NCI-H510A (cell line): ENCODE results near the gene STRA6.

Experiments used
- DNase-seq: peaks from one replicate; lab custom pipeline; 2025; lab: John Stamatoyannopoulos, UW

The STRA6 gene

DNA sequence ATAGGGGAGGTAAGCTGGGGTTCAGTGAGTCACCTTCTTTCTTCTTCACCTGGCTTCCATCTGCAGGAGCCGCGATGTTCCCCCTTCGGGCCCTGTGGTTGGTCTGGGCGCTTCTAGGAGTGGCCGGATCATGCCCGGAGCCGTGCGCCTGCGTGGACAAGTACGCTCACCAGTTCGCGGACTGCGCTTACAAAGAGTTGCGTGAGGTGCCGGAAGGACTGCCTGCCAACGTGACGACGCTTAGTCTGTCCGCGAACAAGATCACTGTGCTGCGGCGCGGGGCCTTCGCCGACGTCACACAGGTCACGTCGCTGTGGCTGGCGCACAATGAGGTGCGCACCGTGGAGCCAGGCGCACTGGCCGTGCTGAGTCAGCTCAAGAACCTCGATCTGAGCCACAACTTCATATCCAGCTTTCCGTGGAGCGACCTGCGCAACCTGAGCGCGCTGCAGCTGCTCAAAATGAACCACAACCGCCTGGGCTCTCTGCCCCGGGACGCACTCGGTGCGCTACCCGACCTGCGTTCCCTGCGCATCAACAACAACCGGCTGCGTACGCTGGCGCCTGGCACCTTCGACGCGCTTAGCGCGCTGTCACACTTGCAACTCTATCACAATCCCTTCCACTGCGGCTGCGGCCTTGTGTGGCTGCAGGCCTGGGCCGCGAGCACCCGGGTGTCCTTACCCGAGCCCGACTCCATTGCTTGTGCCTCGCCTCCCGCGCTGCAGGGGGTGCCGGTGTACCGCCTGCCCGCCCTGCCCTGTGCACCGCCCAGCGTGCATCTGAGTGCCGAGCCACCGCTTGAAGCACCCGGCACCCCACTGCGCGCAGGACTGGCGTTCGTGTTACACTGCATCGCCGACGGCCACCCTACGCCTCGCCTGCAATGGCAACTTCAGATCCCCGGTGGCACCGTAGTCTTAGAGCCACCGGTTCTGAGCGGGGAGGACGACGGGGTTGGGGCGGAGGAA is 69.6 kb downstream of the STRA6 start:
- DNase-seq: no peak

- no peak for DNase-seq
These were observed 70.8 kb downstream of the STRA6 start for GRCh38 chr15:74131628-74132413.

DNA sequence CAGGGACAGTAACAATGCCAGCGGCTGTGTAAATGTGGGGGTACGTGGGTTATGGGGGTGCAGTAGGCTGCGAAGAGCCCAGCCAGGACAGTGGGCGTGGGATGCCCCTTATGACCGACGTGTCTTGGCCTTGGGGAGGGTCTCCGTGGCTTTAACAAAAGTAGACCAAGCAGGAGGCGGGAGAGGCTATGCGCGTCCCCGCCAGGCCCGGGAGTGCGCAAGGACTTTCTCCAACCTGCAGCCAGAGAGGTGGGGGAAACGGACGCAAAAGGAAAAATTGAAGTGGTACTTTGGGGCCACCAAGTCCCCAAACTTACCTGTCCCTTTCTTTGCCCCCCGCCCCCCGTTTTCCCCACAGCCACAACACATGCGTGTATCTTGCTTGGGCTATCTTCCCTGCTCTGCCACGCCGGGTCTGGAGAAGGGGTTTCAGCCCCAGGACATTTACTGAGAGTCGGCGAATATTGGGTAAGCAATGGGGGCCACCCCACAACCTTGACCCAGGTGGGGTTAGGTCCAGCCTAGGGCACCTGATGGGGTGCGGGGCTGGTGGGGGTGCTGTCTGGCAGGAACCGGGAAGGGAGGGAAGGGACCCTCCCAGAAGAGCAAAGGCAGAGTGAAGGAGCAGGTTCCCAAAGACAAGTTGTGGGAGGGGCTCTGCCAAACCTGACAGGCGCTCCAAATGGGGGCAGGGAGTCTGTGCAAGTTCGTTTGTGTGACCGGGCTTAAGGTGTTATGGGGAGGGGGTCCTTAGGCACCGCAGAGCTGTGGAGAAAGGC is 71.5 kb downstream of the STRA6 start:
- no peak for DNase-seq

DNA sequence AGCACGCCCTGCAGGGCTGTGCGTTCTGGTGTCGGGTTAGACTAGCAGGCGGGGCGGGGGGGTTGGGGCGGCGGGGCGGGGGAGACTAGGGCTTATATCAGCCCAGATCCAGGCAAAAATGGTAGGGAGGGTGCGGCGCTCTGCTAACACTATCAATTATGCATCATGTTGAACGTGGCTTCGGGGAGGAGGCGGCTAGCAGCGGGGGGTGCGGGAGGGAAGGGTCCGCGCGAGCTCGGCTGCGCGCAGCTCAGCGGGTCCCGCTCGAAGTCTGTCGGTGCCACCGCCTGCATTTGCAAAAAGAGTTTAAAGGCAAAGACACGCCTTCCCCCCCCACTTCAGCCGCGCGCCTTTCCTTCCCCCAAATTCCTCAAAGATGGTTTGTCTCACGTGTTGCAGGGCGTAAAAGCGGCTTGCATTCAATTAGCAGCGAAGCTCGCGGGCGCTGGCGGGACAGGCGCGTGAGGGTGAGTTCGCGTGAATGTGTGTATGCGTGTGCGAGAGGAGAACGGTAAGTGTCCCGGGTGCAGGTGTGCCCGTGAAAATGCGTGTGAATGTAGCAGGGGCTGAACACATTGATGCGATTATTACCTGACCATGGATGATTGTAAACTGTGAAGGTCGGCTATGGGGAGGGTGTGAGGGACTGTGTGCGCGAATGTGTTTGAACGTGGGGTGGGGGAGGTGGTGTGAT is 72.3 kb downstream of the STRA6 start, which contains the start of gene ISLR2:
TSS of gene ISLR2 (plus strand) at position 432 of the 694 bp plus-strand sequence. CDS start 2,169 bp downstream, outside the sequence.
- DNase-seq: no peak

DNA sequence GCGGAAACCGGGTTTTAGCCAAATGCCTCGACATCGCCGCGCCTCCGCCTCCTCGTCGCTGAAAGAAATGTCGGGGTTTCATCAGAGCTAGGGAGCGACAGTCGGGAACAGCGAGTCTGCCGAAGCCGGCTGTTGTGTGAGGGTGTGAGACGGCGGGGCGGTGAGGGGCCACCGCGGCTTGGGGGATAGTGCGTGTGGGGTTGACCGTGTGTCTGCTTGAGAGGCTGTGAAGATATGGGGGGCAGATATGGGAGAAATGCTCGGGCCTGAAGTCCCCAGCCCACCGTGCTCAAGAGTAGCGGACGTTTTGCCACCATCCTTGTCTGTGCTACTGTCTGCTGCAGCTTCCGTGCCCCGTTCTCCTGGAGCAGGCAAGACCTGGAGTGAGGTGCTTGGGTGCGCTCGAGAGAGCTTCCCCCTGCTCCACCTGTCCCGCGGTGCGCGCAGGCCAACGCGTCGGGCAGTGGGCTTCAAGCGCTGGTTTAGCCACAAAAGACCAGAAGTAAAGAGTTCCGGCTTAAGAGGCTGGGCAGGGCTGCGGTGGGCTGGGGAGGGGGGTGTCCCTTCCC is 72.9 kb downstream of the STRA6 start:
- no peak for DNase-seq
